Panc1 (cell line): ENCODE results near the gene MLLT10. TPM values are rescaled to one million over a fixed set of nuclear protein-coding genes. Genes with fewer than 3 reads are reported as not detected.
A peak's percentile ranks its signal among the peaks of the same experiment; 100 is the strongest.

ENCODE experiments used
- ATAC-seq: fragments of 200-7000 bp; cut with Tn5 transposase; 2 replicates; pipeline ENCODE4 v1.9.1; 2020; ENCODE audit warnings: mild to moderate bottlenecking, moderate library complexity
- BruUV-seq: library from RNA; stranded (reverse); fragments of 400-500 nt; replicated peaks from 2 replicates; lab custom pipeline; 2021; lab: Mats Ljungman, UMichigan
- CTCF ChIA-PET: fragments of 300-600 bp; sonication (Branson Sonifier 250); formaldehyde crosslinking; loops from one replicate; lab custom pipeline; 2022; ENCODE audit warnings: antibody characterized with exemption; lab: Charles Lee
- POLR2A ChIA-PET: fragments of 300-600 bp; sonication (Branson Sonifier 250); formaldehyde crosslinking; loops from one replicate; lab custom pipeline; 2022; ENCODE audit warnings: antibody characterized with exemption; lab: Charles Lee
- DNase-seq: peaks from one replicate; pipeline ENCODE4 v3.0.0-alpha.2; 2010; ENCODE audit warnings: low read depth, low spot score
- H3K27ac ChIP-seq: 2 replicates; pipeline ENCODE4 v1.5.1; 2011; ENCODE audit warnings: mild to moderate bottlenecking, low read length, inconsistent platforms
- H3K27me3 ChIP-seq: fragments of 200-500 bp; sonication (Bioruptor generic); 2 replicates; pipeline ENCODE4 v1.6.0; 2014; ENCODE audit warnings: low read length, inconsistent platforms; ENCODE audit not compliant: control insufficient read depth, insufficient read depth
- H3K36me3 ChIP-seq: fragments of 200-500 bp; sonication (Bioruptor generic); 2 replicates; pipeline ENCODE4 v1.5.1; 2014; ENCODE audit warnings: inconsistent platforms, mild to moderate bottlenecking, low read length, moderate library complexity; ENCODE audit not compliant: control insufficient read depth, insufficient read depth
- H3K4me1 ChIP-seq: 2 replicates; pipeline ENCODE4 v1.5.1; 2011; ENCODE audit warnings: inconsistent platforms, mild to moderate bottlenecking, low read length, moderate library complexity; ENCODE audit not compliant: control insufficient read depth, insufficient read depth
- H3K4me3 ChIP-seq, 2 experiments: 2 replicates each; pipeline ENCODE4 v1.5.1; 2011 to 2012; ENCODE audit warnings: low read depth in 2 of 2, low read length in 2 of 2, mild to moderate bottlenecking in 2 of 2, inconsistent platforms in 1 of 2, moderate library complexity in 1 of 2
- H3K9me3 ChIP-seq: fragments of 200-500 bp; sonication (Bioruptor generic); 2 replicates; pipeline ENCODE4 v1.5.1; 2014; ENCODE audit warnings: low read depth, mild to moderate bottlenecking, inconsistent platforms, low read length, moderate library complexity; ENCODE audit not compliant: control insufficient read depth, insufficient read depth
- POLR2AphosphoS5 ChIP-seq: IDR thresholded peaks from 2 replicates; pipeline ENCODE4 v1.6.1; 2012; ENCODE audit warnings: mild to moderate bottlenecking, low read depth, low read length, moderate library complexity
- SIN3A ChIP-seq: IDR thresholded peaks from 2 replicates; pipeline ENCODE4 v1.6.1; 2012; ENCODE audit warnings: low read depth, mild to moderate bottlenecking, low read length, moderate library complexity, borderline replicate concordance; ENCODE audit not compliant: insufficient read depth
- TCF7L2 ChIP-seq: IDR thresholded peaks from 2 replicates; pipeline ENCODE4 v1.6.1; 2011; ENCODE audit warnings: mild to moderate bottlenecking, low read depth, low read length, inconsistent platforms
- in situ Hi-C: cut with HindIII; loops from 2 replicates; pipeline ENCODE4 v1.10.0; 2016; ENCODE audit warnings: low sequenced_read_pairs, low pct_unique_long_range_greater_than_20kb
- intact Hi-C: fragments of 100-400 bp; cut with micrococcal nuclease; formaldehyde crosslinking; loops from one replicate; pipeline ENCODE4 v1.10.0; 2022; ENCODE audit not compliant: unreplicated experiment
- total RNA-seq: library from RNA; stranded (reverse); gene quantifications from one replicate; pipeline ENCODE4 v1.2.1, GENCODE V29; 2021; ENCODE audit not compliant: unreplicated experiment
- TF ChIP-seq, protein P1 (sequence below): fragments of 450-650 bp; IDR thresholded peaks from 2 replicates; pipeline ENCODE4 v1.5.1; 2017; ENCODE audit warnings: mild to moderate bottlenecking
- TF ChIP-seq, protein P2 (sequence below), 2 experiments: IDR thresholded peaks; 2 replicates each; pipeline ENCODE4 v1.6.1; 2011 to 2012; ENCODE audit warnings: low read depth in 2 of 2, control low read depth in 1 of 2, low read length in 1 of 2, mild to moderate bottlenecking in 1 of 2, moderate library complexity in 1 of 2; ENCODE audit not compliant: insufficient read depth in 1 of 2

MLLT10 gene
- total RNA-seq, 1 experiment from 2014 or later: 33.4 TPM

DNA sequence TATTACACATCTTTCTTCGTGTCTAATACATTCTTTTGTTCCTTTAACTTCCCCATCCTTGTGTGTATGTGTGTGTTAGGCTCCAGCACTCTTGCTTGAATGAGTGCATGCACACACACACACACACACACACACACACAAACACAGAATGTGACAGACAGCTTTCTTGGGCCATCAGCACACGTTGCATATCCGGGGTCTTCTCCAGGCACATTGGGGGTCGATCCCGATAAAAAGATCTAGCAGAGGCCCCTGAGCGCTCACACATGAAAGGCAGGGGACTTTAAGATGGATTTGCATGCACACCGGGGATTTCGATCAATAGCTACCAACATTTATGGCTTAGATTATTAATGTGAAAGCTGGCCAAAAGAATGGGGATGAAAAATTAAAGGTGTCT is 13.1 kb upstream of the MLLT10 start:
- Histone ChIP-seq H3K27ac (peak overlapping the region; percentile 84), H3K36me3 (no peaks in the 10 kb centered on the region), H3K4me1 (peaks cover 32% of the 10 kb centered on the region), H3K27me3 (no peaks in the 10 kb centered on the region), H3K9me3 (no peaks in the 10 kb centered on the region), H3K4me3 (no peak overlapping the region)
- no TSS peak for BruUV-seq
- DNase-seq (no peak), ATAC-seq (no peak)
- TF ChIP-seq TCF7L2 (no peak), SIN3A (no peak), POLR2AphosphoS5 (no peak)
- TF ChIP-seq, protein P1, sequence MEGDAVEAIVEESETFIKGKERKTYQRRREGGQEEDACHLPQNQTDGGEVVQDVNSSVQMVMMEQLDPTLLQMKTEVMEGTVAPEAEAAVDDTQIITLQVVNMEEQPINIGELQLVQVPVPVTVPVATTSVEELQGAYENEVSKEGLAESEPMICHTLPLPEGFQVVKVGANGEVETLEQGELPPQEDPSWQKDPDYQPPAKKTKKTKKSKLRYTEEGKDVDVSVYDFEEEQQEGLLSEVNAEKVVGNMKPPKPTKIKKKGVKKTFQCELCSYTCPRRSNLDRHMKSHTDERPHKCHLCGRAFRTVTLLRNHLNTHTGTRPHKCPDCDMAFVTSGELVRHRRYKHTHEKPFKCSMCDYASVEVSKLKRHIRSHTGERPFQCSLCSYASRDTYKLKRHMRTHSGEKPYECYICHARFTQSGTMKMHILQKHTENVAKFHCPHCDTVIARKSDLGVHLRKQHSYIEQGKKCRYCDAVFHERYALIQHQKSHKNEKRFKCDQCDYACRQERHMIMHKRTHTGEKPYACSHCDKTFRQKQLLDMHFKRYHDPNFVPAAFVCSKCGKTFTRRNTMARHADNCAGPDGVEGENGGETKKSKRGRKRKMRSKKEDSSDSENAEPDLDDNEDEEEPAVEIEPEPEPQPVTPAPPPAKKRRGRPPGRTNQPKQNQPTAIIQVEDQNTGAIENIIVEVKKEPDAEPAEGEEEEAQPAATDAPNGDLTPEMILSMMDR: no peak
- TF ChIP-seq, protein P2, sequence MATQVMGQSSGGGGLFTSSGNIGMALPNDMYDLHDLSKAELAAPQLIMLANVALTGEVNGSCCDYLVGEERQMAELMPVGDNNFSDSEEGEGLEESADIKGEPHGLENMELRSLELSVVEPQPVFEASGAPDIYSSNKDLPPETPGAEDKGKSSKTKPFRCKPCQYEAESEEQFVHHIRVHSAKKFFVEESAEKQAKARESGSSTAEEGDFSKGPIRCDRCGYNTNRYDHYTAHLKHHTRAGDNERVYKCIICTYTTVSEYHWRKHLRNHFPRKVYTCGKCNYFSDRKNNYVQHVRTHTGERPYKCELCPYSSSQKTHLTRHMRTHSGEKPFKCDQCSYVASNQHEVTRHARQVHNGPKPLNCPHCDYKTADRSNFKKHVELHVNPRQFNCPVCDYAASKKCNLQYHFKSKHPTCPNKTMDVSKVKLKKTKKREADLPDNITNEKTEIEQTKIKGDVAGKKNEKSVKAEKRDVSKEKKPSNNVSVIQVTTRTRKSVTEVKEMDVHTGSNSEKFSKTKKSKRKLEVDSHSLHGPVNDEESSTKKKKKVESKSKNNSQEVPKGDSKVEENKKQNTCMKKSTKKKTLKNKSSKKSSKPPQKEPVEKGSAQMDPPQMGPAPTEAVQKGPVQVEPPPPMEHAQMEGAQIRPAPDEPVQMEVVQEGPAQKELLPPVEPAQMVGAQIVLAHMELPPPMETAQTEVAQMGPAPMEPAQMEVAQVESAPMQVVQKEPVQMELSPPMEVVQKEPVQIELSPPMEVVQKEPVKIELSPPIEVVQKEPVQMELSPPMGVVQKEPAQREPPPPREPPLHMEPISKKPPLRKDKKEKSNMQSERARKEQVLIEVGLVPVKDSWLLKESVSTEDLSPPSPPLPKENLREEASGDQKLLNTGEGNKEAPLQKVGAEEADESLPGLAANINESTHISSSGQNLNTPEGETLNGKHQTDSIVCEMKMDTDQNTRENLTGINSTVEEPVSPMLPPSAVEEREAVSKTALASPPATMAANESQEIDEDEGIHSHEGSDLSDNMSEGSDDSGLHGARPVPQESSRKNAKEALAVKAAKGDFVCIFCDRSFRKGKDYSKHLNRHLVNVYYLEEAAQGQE (IDR thresholded peaks at IDR 0.05; ENCODE audit: insufficient read depth in 1 of 2, low read depth in 2 of 2, low read length in 1 of 2): no peak
- in situ Hi-C loops: no loop called here
- intact Hi-C loops: loop anchor here (10.0 kb wide), 1 partner anchor 346 kb away; no protein-coding TSS in a partner anchor
- ChIA-PET CTCF (no interaction called here), POLR2A (interaction anchor here (0.9 kb wide), 1 partner anchor 9 kb away, joined by 3 read pairs; no protein-coding TSS in a partner anchor)

DNA sequence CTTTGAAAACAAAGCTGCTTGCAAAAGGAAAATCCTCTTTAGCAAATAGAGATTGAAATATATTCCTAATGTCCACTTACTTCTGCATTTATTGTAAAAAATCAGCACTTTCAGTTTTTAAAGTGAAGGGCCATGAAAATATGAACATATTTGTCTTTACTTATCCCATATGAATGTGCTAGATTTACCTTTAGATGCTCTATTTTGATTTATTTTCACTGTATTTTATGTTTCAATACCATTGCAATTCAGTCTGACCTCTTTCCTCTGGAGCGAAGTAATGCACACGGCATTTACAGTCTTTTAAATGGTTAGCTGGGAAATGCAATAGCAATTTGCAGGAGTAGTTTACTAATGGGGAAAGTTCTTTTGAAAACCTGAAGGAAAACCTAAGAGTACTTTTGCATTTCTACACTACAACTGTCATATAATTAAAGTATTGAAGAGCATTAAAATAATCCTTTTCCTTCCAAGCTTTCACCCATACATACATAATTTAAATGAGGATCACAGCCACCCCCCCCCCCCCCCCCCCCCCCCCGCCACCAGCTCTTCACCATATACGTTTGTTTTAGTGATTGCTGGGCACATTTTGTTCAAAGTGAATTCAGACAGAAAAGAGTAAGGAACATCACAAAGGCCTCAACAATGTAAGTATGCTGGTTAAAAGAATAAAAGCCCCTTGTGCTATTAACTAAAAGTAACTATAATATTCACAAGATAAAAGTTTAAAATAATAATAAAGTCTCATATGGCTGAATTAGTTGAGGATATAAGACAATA is 12.1 kb upstream of the MLLT10 start:
- BruUV-seq: no TSS peak
- ChIA-PET CTCF (no interaction called here), POLR2A (interaction anchor here (0.5 to 0.6 kb wide), 2 partner anchors 10 to 388 kb away, joined by 4 read pairs; no protein-coding TSS in a partner anchor)
- no peak for DNase-seq
- Histone ChIP-seq H3K4me3 (no peak overlapping the region), H3K27me3 (no peaks in the 10 kb centered on the region), H3K4me1 (peaks cover 32% of the 10 kb centered on the region), H3K36me3 (no peaks in the 10 kb centered on the region), H3K27ac (peak overlapping the region; percentile 89), H3K9me3 (no peaks in the 10 kb centered on the region)
- intact Hi-C loops: loop anchor here (10.0 kb wide), 1 partner anchor 347 kb away; no protein-coding TSS in a partner anchor
- TF ChIP-seq, protein P1: no peak
- TF ChIP-seq TCF7L2 (no peak), POLR2AphosphoS5 (no peak), SIN3A (no peak)
- TF ChIP-seq, protein P2 (IDR thresholded peaks at IDR 0.05; ENCODE audit: insufficient read depth in 1 of 2, low read depth in 2 of 2, low read length in 1 of 2): no peak
- in situ Hi-C loops: no loop called here
- ATAC-seq: no peak
